H9 (cell line): ENCODE results near the gene TMEM161B. TPM values are rescaled to one million over a fixed set of nuclear protein-coding genes. Genes with fewer than 3 reads are reported as not detected.
A peak's percentile ranks its signal among the peaks of the same experiment; 100 is the strongest.

Source experiments
- DNase-seq: peaks from one replicate; pipeline ENCODE4 v3.0.0-alpha.2; 2017
- H2AFZ ChIP-seq: one replicate; pipeline ENCODE4 v1.6.1; 2013; ENCODE audit warnings: mild to moderate bottlenecking, low read length, control low read depth, moderate library complexity
- H2AK5ac ChIP-seq: 2 replicates; pipeline ENCODE4 v1.6.1; 2013; ENCODE audit warnings: low read length, control low read depth, mixed read lengths; ENCODE audit not compliant: insufficient read length
- H2BK120ac ChIP-seq: one replicate; pipeline ENCODE4 v1.6.1; 2013; ENCODE audit warnings: low read depth, mild to moderate bottlenecking, low read length, control low read depth, inconsistent platforms; ENCODE audit not compliant: poor library complexity, severe bottlenecking
- H2BK12ac ChIP-seq: 2 replicates; pipeline ENCODE4 v1.6.1; 2013; ENCODE audit warnings: low read length, control low read depth, mixed read lengths, low read depth; ENCODE audit not compliant: insufficient read length
- H2BK15ac ChIP-seq: 2 replicates; pipeline ENCODE4 v1.6.1; 2013; ENCODE audit warnings: low read depth, low read length, control low read depth
- H2BK20ac ChIP-seq: one replicate; pipeline ENCODE4 v1.6.1; 2013; ENCODE audit warnings: low read depth, mild to moderate bottlenecking, low read length, control low read depth, inconsistent platforms; ENCODE audit not compliant: poor library complexity, severe bottlenecking
- H2BK5ac ChIP-seq: 2 replicates; pipeline ENCODE4 v1.6.1; 2013; ENCODE audit warnings: low read length, control low read depth, mixed read lengths; ENCODE audit not compliant: insufficient read length
- H3K14ac ChIP-seq: 2 replicates; pipeline ENCODE4 v1.6.1; 2013; ENCODE audit warnings: low read length, control low read depth; ENCODE audit not compliant: insufficient read depth
- H3K18ac ChIP-seq: 2 replicates; pipeline ENCODE4 v1.6.1; 2013; ENCODE audit warnings: low read depth, mild to moderate bottlenecking, mixed read lengths, low read length, control low read depth; ENCODE audit not compliant: insufficient read length
- H3K23ac ChIP-seq: 2 replicates; pipeline ENCODE4 v1.6.1; 2013; ENCODE audit warnings: low read length, control low read depth, mixed read lengths, low read depth; ENCODE audit not compliant: insufficient read length
- H3K23me2 ChIP-seq: 2 replicates; pipeline ENCODE4 v1.6.1; 2013; ENCODE audit warnings: low read depth, mild to moderate bottlenecking, mixed read lengths, low read length, control low read depth; ENCODE audit not compliant: insufficient read length, poor library complexity, severe bottlenecking
- H3K27ac ChIP-seq: 2 replicates; pipeline ENCODE4 v1.5.1; 2013; ENCODE audit warnings: low read length, control low read depth, mixed read lengths, low read depth; ENCODE audit not compliant: insufficient read length
- H3K27me3 ChIP-seq: 2 replicates; pipeline ENCODE4 v1.6.1; 2013; ENCODE audit warnings: low read length, control low read depth, inconsistent platforms; ENCODE audit not compliant: insufficient read depth
- H3K4ac ChIP-seq: 2 replicates; pipeline ENCODE4 v1.6.1; 2013; ENCODE audit warnings: low read depth, mild to moderate bottlenecking, control low read depth, inconsistent platforms, low read length, moderate library complexity
- H3K4me1 ChIP-seq: 2 replicates; pipeline ENCODE4 v1.6.1; 2013; ENCODE audit warnings: low read length, control low read depth, inconsistent platforms; ENCODE audit not compliant: insufficient read depth
- H3K4me2 ChIP-seq: 2 replicates; pipeline ENCODE4 v1.6.1; 2013; ENCODE audit warnings: low read length, control low read depth, mixed read lengths; ENCODE audit not compliant: insufficient read length, insufficient read depth
- H3K56ac ChIP-seq: 2 replicates; pipeline ENCODE4 v1.6.1; 2013; ENCODE audit warnings: low read depth, mild to moderate bottlenecking, mixed read lengths, low read length, control low read depth; ENCODE audit not compliant: insufficient read length
- H3K79me1 ChIP-seq: 2 replicates; pipeline ENCODE4 v1.6.1; 2013; ENCODE audit warnings: low read depth, mild to moderate bottlenecking, moderate library complexity, low read length, control low read depth, inconsistent platforms; ENCODE audit not compliant: insufficient read depth, poor library complexity, severe bottlenecking
- H3K79me2 ChIP-seq: 2 replicates; pipeline ENCODE4 v1.6.1; 2013; ENCODE audit warnings: low read length, control low read depth, inconsistent platforms; ENCODE audit not compliant: insufficient read depth
- H3K9ac ChIP-seq: 2 replicates; pipeline ENCODE4 v1.6.1; 2013; ENCODE audit warnings: low read length, control low read depth, mixed read lengths; ENCODE audit not compliant: insufficient read length; ENCODE audit errors: extremely low read depth
- H3K9me3 ChIP-seq: one replicate; pipeline ENCODE4 v1.6.1; 2013; ENCODE audit warnings: low read depth, low read length, inconsistent platforms; ENCODE audit not compliant: control insufficient read depth
- H3T11ph ChIP-seq: one replicate; pipeline ENCODE4 v1.6.1; 2013; ENCODE audit warnings: mild to moderate bottlenecking, low read length, control low read depth, inconsistent platforms
- H4K20me1 ChIP-seq: one replicate; pipeline ENCODE4 v1.6.1; 2013; ENCODE audit not compliant: control insufficient read depth, insufficient read length, insufficient read depth
- H4K5ac ChIP-seq: 2 replicates; pipeline ENCODE4 v1.6.1; 2013; ENCODE audit warnings: low read depth, mild to moderate bottlenecking, mixed read lengths, low read length, control low read depth; ENCODE audit not compliant: insufficient read length
- H4K8ac ChIP-seq: replicated peaks from 2 replicates; pipeline ENCODE4 v1.6.1; 2013; ENCODE audit warnings: low read length, control low read depth, mixed read lengths, low read depth; ENCODE audit not compliant: insufficient read length
- H4K91ac ChIP-seq: 2 replicates; pipeline ENCODE4 v1.6.1; 2013; ENCODE audit warnings: low read depth, mild to moderate bottlenecking, moderate library complexity, mixed read lengths, low read length, control low read depth; ENCODE audit not compliant: insufficient read length
- H3K27ac Mint-ChIP-seq, 3 experiments: 2 replicates in 2 of 3; 3 replicates in 1 of 3; pipeline ENCODE4 v1.8.0; 2020 to 2021; ENCODE audit warnings: mixed read lengths in 3 of 3, mild to moderate bottlenecking in 1 of 3, moderate library complexity in 1 of 3
- H3K27me3 Mint-ChIP-seq: 2 replicates; pipeline ENCODE4 v1.8.0; 2021; ENCODE audit warnings: low read depth, mild to moderate bottlenecking, moderate library complexity, mixed read lengths
- H3K36me3 Mint-ChIP-seq, 3 experiments: 2 replicates in 2 of 3; 3 replicates in 1 of 3; pipeline ENCODE4 v1.8.0; 2020 to 2021; ENCODE audit warnings: low read depth in 3 of 3, mixed read lengths in 3 of 3; ENCODE audit not compliant: insufficient read depth in 1 of 3
- H3K4me1 Mint-ChIP-seq, 2 experiments: 2 replicates each; pipeline ENCODE4 v1.8.0; 2020; ENCODE audit warnings: mixed read lengths in 2 of 2
- H3K4me3 Mint-ChIP-seq, 2 experiments: 2 replicates in 1 of 2; 3 replicates in 1 of 2; pipeline ENCODE4 v1.8.0; 2020 to 2021; ENCODE audit warnings: mild to moderate bottlenecking in 2 of 2, mixed read lengths in 2 of 2, moderate library complexity in 1 of 2
- H3K9me3 Mint-ChIP-seq, 2 experiments: 2 replicates in 1 of 2; 3 replicates in 1 of 2; pipeline ENCODE4 v1.8.0; 2020; ENCODE audit warnings: mild to moderate bottlenecking in 2 of 2, mixed read lengths in 2 of 2, moderate library complexity in 1 of 2
- WGBS: extraction: QIAGEN DNeasy Blood & Tissue Kit; methylation state at CpG from one replicate; pipeline ENCODE4 v1.1.7; 2013; ENCODE audit warnings: missing lambda C conversion rate, low lambda C conversion rate, mixed read lengths; ENCODE audit not compliant: insufficient read length; ENCODE audit errors: extremely low coverage; 5-methylcytosine and 5-hydroxymethylcytosine counted together
- total RNA-seq: library from RNA; stranded (reverse); gene quantifications from 2 replicates; pipeline ENCODE4 v1.2.1, GENCODE V29; 2021
- TF ChIP-seq, protein P1 (sequence below): fragments of 200-600 bp; sonication (generic); conservative IDR thresholded peaks from 3 replicates; pipeline ENCODE4 v1.8.0; 2021; ENCODE audit warnings: antibody characterized with exemption, mild to moderate bottlenecking

The TMEM161B gene
- total RNA-seq, 1 experiment from 2014 or later: 17.9 TPM

DNA sequence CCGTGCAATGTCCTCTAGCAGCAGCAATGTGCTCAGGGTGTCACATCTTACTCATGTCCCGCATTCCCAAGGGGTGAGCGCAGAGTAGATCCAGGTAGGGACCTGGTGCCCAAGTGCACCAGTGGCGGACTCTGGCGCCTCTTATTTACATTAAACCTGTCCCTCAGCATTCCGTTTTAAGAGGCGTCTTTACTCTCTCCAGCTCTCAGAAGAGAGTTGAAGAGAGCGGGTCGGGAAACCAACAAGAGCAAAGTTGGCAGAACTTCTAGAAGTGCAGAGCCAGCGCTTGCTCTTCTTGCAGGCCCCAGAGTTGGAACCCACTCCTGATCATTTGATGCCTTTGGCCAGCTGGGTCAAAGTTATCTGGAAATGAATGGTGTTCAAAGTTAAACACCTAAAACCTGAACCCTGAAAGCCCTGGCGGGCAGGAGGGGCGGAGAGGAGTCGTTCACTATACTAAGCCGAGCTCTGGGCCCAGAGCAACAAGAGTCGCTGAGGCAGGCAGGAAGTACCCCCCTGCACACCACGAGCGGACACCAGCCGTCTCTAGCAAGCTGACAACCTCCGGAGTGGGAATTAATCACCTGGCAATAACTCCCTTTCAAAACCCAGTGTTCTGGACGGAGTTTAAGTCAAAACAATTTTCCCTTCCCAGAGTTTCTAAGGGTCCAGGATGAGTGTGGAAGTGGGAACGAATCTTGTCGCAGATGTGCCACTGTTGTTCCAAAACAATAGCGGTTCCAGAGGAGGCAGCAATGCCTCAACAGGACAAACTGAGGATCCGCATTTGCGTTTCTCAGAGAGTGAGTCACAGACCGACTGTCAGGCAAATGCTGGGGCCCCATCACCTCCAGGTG, 122.8 kb downstream of the TMEM161B start:
- H3K36me3 Mint-ChIP-seq: peaks cover 0 to under 1% (median 0%) of the 10 kb centered on the region in 3 experiments; a peak in 1 of 7 replicates

More for the DNA sequence above, 122.8 kb downstream of the TMEM161B start:
- H4K8ac ChIP-seq: no peak overlapping the region
- H4K20me1 ChIP-seq: no peaks in the 10 kb centered on the region
- H3K56ac ChIP-seq: no peak overlapping the region
- no peak overlapping the region for H3K18ac ChIP-seq
- H3K9me3 ChIP-seq: no peaks in the 10 kb centered on the region
- H2BK120ac ChIP-seq: no peak overlapping the region
- no peak overlapping the region for H4K91ac ChIP-seq
- H3K79me1 ChIP-seq: no peaks in the 10 kb centered on the region
- Mint-ChIP-seq H3K4me3 (peak overlapping the region; percentile 36 to 73), H3K9me3 (no peaks in the 10 kb centered on the region; a peak in 2 of 5 replicates), H3K27ac (no peak overlapping the region), H3K4me1 (peaks cover 0 to 23% of the 10 kb centered on the region in 2 experiments; a peak in 3 of 4 replicates), H3K27me3 (peaks cover 14% of the 10 kb centered on the region)
- no peak overlapping the region for H3K14ac ChIP-seq
- H3K4ac ChIP-seq: no peak overlapping the region
- H4K5ac ChIP-seq: no peak overlapping the region
- H2BK5ac ChIP-seq: no peak overlapping the region
- H2AFZ ChIP-seq: no peak overlapping the region
- TF ChIP-seq, protein P1, sequence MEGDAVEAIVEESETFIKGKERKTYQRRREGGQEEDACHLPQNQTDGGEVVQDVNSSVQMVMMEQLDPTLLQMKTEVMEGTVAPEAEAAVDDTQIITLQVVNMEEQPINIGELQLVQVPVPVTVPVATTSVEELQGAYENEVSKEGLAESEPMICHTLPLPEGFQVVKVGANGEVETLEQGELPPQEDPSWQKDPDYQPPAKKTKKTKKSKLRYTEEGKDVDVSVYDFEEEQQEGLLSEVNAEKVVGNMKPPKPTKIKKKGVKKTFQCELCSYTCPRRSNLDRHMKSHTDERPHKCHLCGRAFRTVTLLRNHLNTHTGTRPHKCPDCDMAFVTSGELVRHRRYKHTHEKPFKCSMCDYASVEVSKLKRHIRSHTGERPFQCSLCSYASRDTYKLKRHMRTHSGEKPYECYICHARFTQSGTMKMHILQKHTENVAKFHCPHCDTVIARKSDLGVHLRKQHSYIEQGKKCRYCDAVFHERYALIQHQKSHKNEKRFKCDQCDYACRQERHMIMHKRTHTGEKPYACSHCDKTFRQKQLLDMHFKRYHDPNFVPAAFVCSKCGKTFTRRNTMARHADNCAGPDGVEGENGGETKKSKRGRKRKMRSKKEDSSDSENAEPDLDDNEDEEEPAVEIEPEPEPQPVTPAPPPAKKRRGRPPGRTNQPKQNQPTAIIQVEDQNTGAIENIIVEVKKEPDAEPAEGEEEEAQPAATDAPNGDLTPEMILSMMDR: no peak
- WGBS: no CpG with 5 or more reads among the region's 26 CpGs
- H3K27ac ChIP-seq: no peak overlapping the region
- peak overlapping the region; percentile 62 for H3K4me2 ChIP-seq
- no peak overlapping the region for H2AK5ac ChIP-seq
- DNase-seq: peak; percentile 63
- H3K79me2 ChIP-seq: no peaks in the 10 kb centered on the region
- H3K4me1 ChIP-seq: peaks cover 4% of the 10 kb centered on the region; the same call in 1 of the 2 replicates
- no peak overlapping the region for H2BK12ac ChIP-seq
- H3K27me3 ChIP-seq: peaks cover 47% of the 10 kb centered on the region
- H3K23ac ChIP-seq: no peak overlapping the region
- H2BK15ac ChIP-seq: no peak overlapping the region
- H3K9ac ChIP-seq: no peak overlapping the region
- H3K23me2 ChIP-seq: peaks cover 15% of the 10 kb centered on the region
- H3T11ph ChIP-seq: no peak overlapping the region
- H2BK20ac ChIP-seq: no peak overlapping the region
